M059J (cell line): ENCODE data around the gene C1orf210. TPM values are rescaled to one million over a fixed set of nuclear protein-coding genes. Genes with fewer than 3 reads are reported as not detected.
A peak's percentile ranks its signal among the peaks of the same experiment; 100 is the strongest.

Experiments
- DNase-seq: peaks from one replicate; pipeline ENCODE4 v3.0.0-alpha.2; 2012; ENCODE audit warnings: low read depth
- total RNA-seq: library from RNA; depleted of rRNA; stranded (reverse); fragments of >200 nt; shearing (Covaris generic); gene quantifications from 2 replicates; pipeline ENCODE4 v1.2.3, GENCODE V29; 2014; rRNA removed

C1orf210 gene
- total RNA-seq, 1 experiment from 2014 or later: not detected

DNA sequence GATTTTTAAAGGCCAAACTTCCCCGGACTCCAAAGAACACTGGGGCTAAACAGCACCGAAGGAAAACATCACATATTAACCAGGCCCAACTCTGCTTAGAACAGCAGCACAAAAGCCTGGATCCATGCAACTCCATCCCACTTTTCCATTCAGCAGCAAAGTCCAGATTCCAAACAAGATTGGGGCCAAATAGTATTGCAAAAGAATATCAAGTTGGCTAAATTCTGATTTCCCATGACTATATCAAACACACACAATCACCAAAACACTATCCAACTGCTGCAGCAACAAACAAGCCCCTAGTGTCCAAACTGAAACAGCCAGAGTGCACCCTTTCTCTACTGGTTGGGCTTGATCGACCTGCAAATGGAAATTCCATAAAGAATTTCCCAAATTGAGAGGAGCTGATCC is 35.0 kb downstream of the C1orf210 start:
- DNase-seq: no peak

- no peak for DNase-seq
Observed at GRCh38 chr1:43247256-43247921, 38.0 kb downstream of the C1orf210 start.

DNA sequence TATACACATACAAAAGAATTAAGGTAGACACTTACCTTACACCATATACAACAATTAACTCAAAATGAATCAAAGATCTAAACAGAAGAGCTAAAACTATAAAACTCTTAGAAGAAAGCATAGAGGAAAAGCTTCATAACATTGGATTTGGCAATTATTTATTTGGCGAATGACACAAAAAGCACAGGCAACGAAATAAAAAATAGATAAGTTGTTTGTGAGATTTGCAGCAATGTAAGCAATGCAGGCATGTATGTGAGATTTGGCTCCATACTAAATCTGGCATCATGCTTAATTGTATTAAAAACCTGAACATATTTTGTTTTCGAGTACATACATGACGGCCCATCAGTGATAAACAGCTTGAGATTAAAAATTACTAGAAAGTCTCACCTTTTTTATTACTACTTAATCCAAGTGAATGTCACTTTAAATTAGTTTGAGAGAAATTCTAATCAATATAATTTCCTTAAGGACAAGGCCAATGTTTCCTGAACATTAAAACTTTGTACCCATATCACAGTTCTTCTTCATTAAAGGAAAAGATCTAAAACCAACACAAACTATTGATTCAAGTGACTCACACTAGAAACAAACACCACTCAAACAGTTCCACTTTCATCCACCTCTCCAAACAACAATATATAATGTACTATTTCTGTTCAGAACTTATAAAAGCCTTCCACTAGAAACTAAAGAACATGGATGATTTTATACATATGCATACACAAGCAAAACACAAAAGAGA is 38.7 kb downstream of the C1orf210 start:
- no peak for DNase-seq

DNA sequence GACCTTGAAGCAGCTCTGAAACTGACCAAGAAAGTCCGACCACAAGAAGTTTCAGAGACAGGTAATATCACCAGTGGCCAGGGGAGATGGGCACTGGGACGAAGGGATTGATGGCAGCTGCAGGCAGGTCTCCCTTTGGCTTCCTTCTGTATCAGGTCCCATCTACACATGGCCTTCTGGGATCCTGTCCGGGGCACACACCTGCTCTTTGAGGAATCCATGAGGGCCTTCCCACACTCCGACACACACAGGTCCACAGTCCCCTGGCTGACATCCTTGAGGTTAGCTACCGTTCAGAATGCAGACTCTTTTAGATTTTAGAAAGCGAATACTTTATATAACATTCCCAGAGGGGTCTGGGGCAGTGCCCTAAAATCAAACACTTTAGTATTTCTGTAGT is 42.1 kb downstream of the C1orf210 start:
- DNase-seq: no peak

DNA sequence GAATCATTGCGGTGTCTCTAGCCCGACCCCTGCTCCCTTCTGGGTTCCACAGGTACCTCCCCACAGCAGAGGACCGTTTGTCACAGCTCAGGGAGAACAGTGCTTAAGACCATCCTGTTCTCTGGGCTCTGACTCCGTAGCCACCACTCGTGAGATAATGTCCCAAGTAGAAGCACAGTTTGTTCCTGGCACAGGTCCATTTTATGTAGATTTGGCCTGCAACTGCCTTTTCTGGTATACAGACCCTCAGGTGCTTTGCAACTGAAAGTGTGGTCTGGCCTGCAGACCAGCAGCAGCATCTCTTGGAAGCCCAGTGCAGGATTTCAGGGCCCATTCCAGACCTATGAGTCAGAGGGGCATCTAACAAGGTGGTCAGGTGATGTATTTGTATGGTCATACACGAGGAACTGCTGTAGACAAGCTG is 44.0 kb downstream of the C1orf210 start:
- DNase-seq: peak; percentile 83

- no peak for DNase-seq
Observed at GRCh38 chr1:43239484-43239883, 45.9 kb downstream of the C1orf210 start.

DNA sequence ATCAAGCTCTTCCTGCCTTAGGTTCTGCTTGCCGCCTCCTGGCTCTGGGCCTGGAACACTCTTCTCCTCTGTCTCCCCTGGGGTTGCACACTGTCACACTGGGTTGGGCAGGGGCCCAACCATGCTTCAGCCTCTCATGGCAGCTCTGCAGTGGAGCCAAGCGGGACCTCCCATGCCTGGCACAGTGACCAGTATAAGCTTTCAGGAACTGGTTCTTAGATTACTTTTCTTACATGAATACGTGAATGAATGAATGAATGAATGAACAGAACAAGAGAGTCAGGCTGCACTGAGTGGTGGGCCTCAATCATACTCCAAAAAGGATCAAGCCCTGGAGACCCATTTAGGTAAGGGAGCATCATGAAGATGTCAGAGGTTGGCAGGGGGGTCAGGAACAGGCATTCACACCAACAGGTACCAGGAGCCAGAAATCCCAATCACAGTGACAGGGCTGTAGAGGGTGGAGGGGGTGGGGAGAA is 46.4 kb downstream of the C1orf210 start:
- DNase-seq: no peak

DNA sequence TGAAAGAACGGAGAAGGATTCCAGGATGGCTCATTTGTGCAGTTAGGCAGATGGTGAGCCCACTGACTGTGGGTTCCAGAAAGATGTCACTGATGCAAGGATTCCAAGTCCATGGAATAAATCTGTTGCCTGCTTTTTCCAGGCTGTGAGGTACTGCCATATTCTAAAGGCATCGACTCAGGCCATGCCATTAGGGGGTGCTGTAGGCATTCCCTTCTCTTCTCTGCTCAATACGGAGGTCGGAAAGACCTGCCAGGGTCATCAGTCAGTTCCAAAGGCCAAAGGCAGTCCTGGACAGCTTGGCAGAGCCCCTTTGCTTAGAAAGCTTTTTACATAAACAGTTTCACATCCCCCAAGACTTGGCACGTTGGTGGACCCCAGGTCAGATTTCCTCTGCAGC is 47.3 kb downstream of the C1orf210 start:
- peak; percentile 65 for DNase-seq

GRCh38 chr1:43237121-43237520 is 48.3 kb downstream of the C1orf210 start:
- no peak for DNase-seq

DNA sequence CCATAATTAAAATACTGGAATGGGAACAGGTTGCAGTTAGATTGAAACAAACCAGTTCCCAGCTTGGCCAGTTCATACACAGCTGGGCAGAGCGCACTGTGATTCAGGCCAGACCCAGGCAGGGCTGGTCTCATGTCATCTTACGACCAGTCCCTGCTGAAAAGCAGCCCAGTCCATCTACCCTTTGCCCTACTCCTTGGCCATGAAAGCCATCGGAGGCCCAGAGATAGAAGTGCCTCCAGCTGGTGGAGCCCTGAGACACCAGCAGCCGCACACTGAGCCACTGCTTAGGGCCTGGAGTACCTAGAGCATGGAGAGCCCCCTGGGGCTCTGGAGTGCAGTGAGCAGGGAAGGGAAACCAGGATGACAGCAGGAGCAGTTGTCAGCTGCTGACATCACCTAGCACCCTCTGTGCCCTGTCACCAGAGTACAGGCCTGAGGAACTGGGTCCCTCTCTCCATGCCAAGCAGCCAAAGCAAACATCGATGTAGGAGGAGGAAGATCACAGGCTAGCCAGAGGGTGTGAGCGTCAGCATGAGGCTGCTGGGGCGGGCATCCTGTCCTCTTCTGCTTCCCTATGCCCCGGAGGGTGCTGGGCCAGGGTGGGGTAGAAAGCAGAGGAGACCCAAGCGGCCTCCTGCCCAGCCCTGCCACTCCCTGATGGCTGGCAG is 49.8 kb downstream of the C1orf210 start:
- DNase-seq: no peak

GRCh38 chr1:43235040-43235439 is 50.3 kb downstream of the C1orf210 start:
- no peak for DNase-seq

DNA sequence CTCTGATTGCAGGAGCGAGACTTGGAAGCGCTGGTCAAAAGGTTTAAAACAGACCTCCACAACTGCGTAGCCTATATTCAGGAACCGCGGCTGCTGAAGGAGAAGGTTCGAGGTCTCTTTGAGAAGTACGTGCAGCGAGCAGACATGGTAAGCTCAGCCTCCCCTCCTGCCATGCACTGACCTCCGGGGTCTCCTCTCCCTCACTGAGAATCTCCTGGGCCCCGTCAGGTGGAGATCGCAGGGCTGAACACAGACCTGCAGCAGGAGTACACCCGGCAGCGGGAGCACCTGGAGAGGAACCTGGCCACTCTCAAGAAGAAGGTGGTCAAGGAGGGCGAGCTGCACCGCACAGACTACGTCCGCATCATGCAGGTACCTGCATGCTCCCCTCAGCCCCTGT is 51.1 kb downstream of the C1orf210 start:
- no peak for DNase-seq

- no peak for DNase-seq
Observed at GRCh38 chr1:43233631-43234030, 51.8 kb downstream of the C1orf210 start.

DNA sequence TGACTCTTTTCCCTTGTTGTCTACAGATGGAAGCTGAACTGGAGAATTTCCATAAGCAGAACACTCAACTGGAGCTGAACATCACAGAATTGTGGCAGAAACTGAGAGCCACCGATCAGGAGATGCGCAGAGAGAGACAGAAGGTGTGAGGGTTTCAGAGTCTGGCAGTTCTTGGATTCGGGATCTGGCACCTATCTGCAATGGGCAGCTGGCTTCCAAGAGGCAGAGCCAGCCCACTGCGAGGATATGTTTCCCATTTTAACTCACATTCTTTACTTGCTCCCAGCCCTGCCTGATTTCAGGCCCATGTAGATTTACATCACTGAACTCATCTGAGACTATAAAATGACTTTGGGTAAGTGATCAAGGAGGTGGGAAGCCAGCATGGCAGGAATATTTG is 52.9 kb downstream of the C1orf210 start:
- DNase-seq: no peak

GRCh38 chr1:43232074-43232473 is 53.3 kb downstream of the C1orf210 start:
- DNase-seq: peak; percentile 64

Other genes starting within 250 kb of the C1orf210 start
- 150 and 165 TPM in 2 replicates for gene EBNA1BP2, start 113.3 kb downstream of the C1orf210 start, total RNA-seq
- 0.67 TPM in 1 of 2 replicates, not detected in the other for gene CFAP57, start 113.3 kb downstream of the C1orf210 start, total RNA-seq
- gene TMEM125, start 15.6 kb downstream of the C1orf210 start, total RNA-seq: not detected in 2 replicates
- gene TIE1, start 15.4 kb upstream of the C1orf210 start, total RNA-seq: 2.0 and 3.3 TPM in 2 replicates
- not detected in 2 replicates for gene MPL, start 52.2 kb upstream of the C1orf210 start, total RNA-seq
- gene CDC20, start 73.4 kb upstream of the C1orf210 start, total RNA-seq: 273 and 274 TPM in 2 replicates
- 152 and 164 TPM in 2 replicates for gene ELOVL1, start 82.4 kb upstream of the C1orf210 start, total RNA-seq
- gene MED8, start 104.2 kb upstream of the C1orf210 start, total RNA-seq: 113 and 121 TPM in 2 replicates
- 9.4 and 15.2 TPM in 2 replicates for gene SZT2, start 104.3 kb upstream of the C1orf210 start, total RNA-seq
- 43.7 and 50.9 TPM in 2 replicates for gene HYI, start 168.3 kb upstream of the C1orf210 start, total RNA-seq
- gene PTPRF, start 245.3 kb upstream of the C1orf210 start, total RNA-seq: 17.0 and 31.1 TPM in 2 replicates